Prostate gland (tissue), 2 donors: Measurements from ENCODE around the gene ZNRF2. TPM values are rescaled to one million over a fixed set of nuclear protein-coding genes. Genes with fewer than 3 reads are reported as not detected.
"Not testable (repeated sequence)": the region's sequence is repeated elsewhere in the genome, so short reads cannot be mapped to it uniquely, and the experiment has no call there.

Experiments
- DNase-seq: peaks from one replicate; pipeline ENCODE4 v3.0.0-alpha.2; 2019; ENCODE audit warnings: low spot score
- H3K27ac ChIP-seq, 2 donors: fragments of 200-600 bp; sonication (generic); 2 replicates each; pipeline ENCODE4 v1.5.1; 2017 to 2019
- H3K27me3 ChIP-seq: fragments of 200-600 bp; sonication (generic); replicated peaks from 2 replicates; pipeline ENCODE4 v1.5.1; 2019; ENCODE audit not compliant: insufficient read depth
- H3K36me3 ChIP-seq, 2 donors: fragments of 200-600 bp; sonication (generic); 1 replicate in 1 of 2; 2 replicates in 1 of 2; pipeline versions ENCODE4 v1.5.1 to v1.8.1; 2017 to 2019
- H3K4me1 ChIP-seq: fragments of 200-600 bp; sonication (generic); replicated peaks from 2 replicates; pipeline ENCODE4 v1.5.1; 2019
- H3K4me3 ChIP-seq, 2 donors: fragments of 200-600 bp; sonication (generic); 2 replicates each; pipeline ENCODE4 v1.5.1; 2017 to 2019
- H3K9me3 ChIP-seq: fragments of 200-600 bp; sonication (generic); 2 replicates; pipeline ENCODE4 v1.5.1; 2017
- CTCF ChIP-seq, 4 experiments: fragments of 200-600 bp in 2 of 4; fragments of 450-650 bp in 2 of 4; sonication (generic) in 2 of 4; IDR thresholded peaks; 1 replicate in 3 of 4; 2 replicates in 1 of 4; pipeline ENCODE4 v1.5.1; 2016 to 2019; ENCODE audit warnings: antibody characterized with exemption in 4 of 4, mild to moderate bottlenecking in 2 of 4, moderate library complexity in 2 of 4
- POLR2A ChIP-seq: fragments of 450-650 bp; IDR thresholded peaks from one replicate; pipeline ENCODE4 v1.6.1; 2016; ENCODE audit warnings: antibody characterized with exemption, mild to moderate bottlenecking
- POLR2AphosphoS5 ChIP-seq: sonication (generic); formaldehyde crosslinking; IDR thresholded peaks from one replicate; pipeline ENCODE4 v1.6.1; 2017; ENCODE audit warnings: antibody characterized with exemption
- WGBS: methylation state at CpG from one replicate; pipeline ENCODE4 v1.1.5; 2018; 5-methylcytosine and 5-hydroxymethylcytosine counted together
- intact Hi-C: fragments of 100-400 bp; cut with DNase I; formaldehyde crosslinking; loops from one replicate; pipeline ENCODE4 v1.14.2; 2022
- total RNA-seq, 2 donors: library from RNA; depleted of rRNA; stranded (reverse); fragments of >200 nt; gene quantifications; one replicate each; pipeline ENCODE4 v1.1.0, GENCODE V29; 2016

The ZNRF2 gene
- total RNA-seq, 2 donors from 2014 or later: 23.0 to 35.2 TPM

- no peak for TF ChIP-seq POLR2AphosphoS5
- no peak for TF ChIP-seq CTCF (IDR thresholded peaks at IDR 0.05)
- no peak for TF ChIP-seq POLR2A
- H3K27ac ChIP-seq: no peak overlapping the region
- DNase-seq: no peak
- no peaks in the 10 kb centered on the region for H3K27me3 ChIP-seq
- H3K36me3 ChIP-seq: no peaks in the 10 kb centered on the region
- H3K9me3 ChIP-seq: no peaks in the 10 kb centered on the region
- no peaks in the 10 kb centered on the region for H3K4me1 ChIP-seq
- 96% methylated on average over 2 of the region's 2 CpGs for WGBS
- H3K4me3 ChIP-seq: no peak overlapping the region
- intact Hi-C loops: no loop called here
Measured at GRCh38 chr7:30380294-30380693, 95.9 kb downstream of the ZNRF2 start.

GRCh38 chr7:30380824-30381223 lies 96.4 kb downstream of the ZNRF2 start:
- H3K4me3 ChIP-seq, H3K9me3 ChIP-seq, H3K27me3 ChIP-seq, H3K27ac ChIP-seq, DNase-seq, H3K36me3 ChIP-seq, H3K4me1 ChIP-seq, intact Hi-C loops: not testable (repeated sequence)
- WGBS: 91% methylated on average over 4 of the region's 4 CpGs

- intact Hi-C loops: no loop called here
- Histone ChIP-seq H3K27ac (no peak overlapping the region), H3K4me3 (no peak overlapping the region), H3K27me3 (no peaks in the 10 kb centered on the region), H3K9me3 (no peaks in the 10 kb centered on the region), H3K36me3 (no peaks in the 10 kb centered on the region), H3K4me1 (no peaks in the 10 kb centered on the region)
- TF ChIP-seq CTCF (IDR thresholded peaks at IDR 0.05) (no peak), POLR2A (no peak), POLR2AphosphoS5 (no peak)
- no peak for DNase-seq
- WGBS: 94% methylated on average over 1 of the region's 1 CpG
Measured at GRCh38 chr7:30382607-30383006, 98.2 kb downstream of the ZNRF2 start.

- H3K9me3 ChIP-seq: no peaks in the 10 kb centered on the region
- H3K4me1 ChIP-seq: no peaks in the 10 kb centered on the region
- DNase-seq: no peak
- H3K27me3 ChIP-seq: no peaks in the 10 kb centered on the region
- TF ChIP-seq POLR2AphosphoS5 (no peak), CTCF (IDR thresholded peaks at IDR 0.05) (no peak), POLR2A (no peak)
- H3K36me3 ChIP-seq: no peaks in the 10 kb centered on the region
- WGBS: 91% methylated on average over 3 of the region's 3 CpGs
- no peak overlapping the region for H3K4me3 ChIP-seq
- intact Hi-C loops: no loop called here
- H3K27ac ChIP-seq: no peak overlapping the region
Measured at GRCh38 chr7:30389791-30390190, 105.4 kb downstream of the ZNRF2 start.

GRCh38 chr7:30390736-30391636 lies 106.6 kb downstream of the ZNRF2 start:
- no peaks in the 10 kb centered on the region for H3K9me3 ChIP-seq
- no peak overlapping the region for H3K4me3 ChIP-seq
- TF ChIP-seq CTCF (IDR thresholded peaks at IDR 0.05) (no peak), POLR2A (no peak), POLR2AphosphoS5 (no peak)
- no peaks in the 10 kb centered on the region for H3K4me1 ChIP-seq
- H3K36me3 ChIP-seq: no peaks in the 10 kb centered on the region
- no peak for DNase-seq
- H3K27ac ChIP-seq: no peak overlapping the region
- 82% methylated on average over 8 of the region's 8 CpGs for WGBS
- H3K27me3 ChIP-seq: no peaks in the 10 kb centered on the region
- intact Hi-C loops: no loop called here
